ENCODE measurements around the gene DHRS7B. TPM values are rescaled to one million over a fixed set of nuclear protein-coding genes. Genes with fewer than 3 reads are reported as not detected.
A peak's percentile ranks its signal among the peaks of the same experiment; 100 is the strongest.

Gene DHRS7B
- polyA plus RNA-seq, 1 experiment: 12.5 TPM

GRCh38 chr17:21098934-21099689 is 27.7 kb upstream of the DHRS7B start:
- H3K27me3 ChIP-seq (ENCODE audit: control insufficient read depth, insufficient read depth, low read length): no peaks in the 10 kb centered on the region
- no peak for TF ChIP-seq CTCF (IDR thresholded peaks at IDR 0.05; ENCODE audit: low read depth, low read length)
- ChIA-PET POLR2A (interaction anchor here (0.7 to 1.8 kb wide), 3 partner anchors 56 to 194 kb away, joined by 4 to 10 read pairs (median 7); partner anchors contain the start of genes TMEM11 and USP22), CTCF (interaction anchor here (0.6 to 1.0 kb wide), 3 partner anchors 20 to 61 kb away, joined by 3 to 4 read pairs (median 4); no protein-coding TSS in a partner anchor)
- no peaks in the 10 kb centered on the region for H3K9me3 ChIP-seq (ENCODE audit: control insufficient read depth, insufficient read depth, low read length)
- H3K27ac ChIP-seq (ENCODE audit: low read depth, low read length): no peak overlapping the region
- peak; percentile 16 for DNase-seq (ENCODE audit: low read depth, low spot score)
- peak overlapping the region; percentile 67 for H3K4me3 ChIP-seq (ENCODE audit: low read depth, low read length)

GRCh38 chr17:21100636-21101035 is 26.1 kb upstream of the DHRS7B start:
- no peak overlapping the region for H3K4me3 ChIP-seq (ENCODE audit: low read depth, low read length)

GRCh38 chr17:21104608-21105007 is 22.2 kb upstream of the DHRS7B start:
- H3K4me3 ChIP-seq (ENCODE audit: low read depth, low read length): no peak overlapping the region
- no peaks in the 10 kb centered on the region for H3K9me3 ChIP-seq (ENCODE audit: control insufficient read depth, insufficient read depth, low read length)
- ChIA-PET CTCF (no interaction called here), POLR2A (no interaction called here)
- H3K27ac ChIP-seq (ENCODE audit: low read depth, low read length): no peak overlapping the region
- H3K27me3 ChIP-seq (ENCODE audit: control insufficient read depth, insufficient read depth, low read length): peaks cover 8% of the 10 kb centered on the region
- no peak for DNase-seq (ENCODE audit: low read depth, low spot score)
- TF ChIP-seq CTCF (IDR thresholded peaks at IDR 0.05; ENCODE audit: low read depth, low read length): no peak

More at GRCh38 chr17:21100636-21101035, 26.1 kb upstream of the DHRS7B start:
- CTCF ChIA-PET: interaction anchor here (0.6 to 1.0 kb wide), 3 partner anchors 9 to 57 kb away, joined by 3 to 4 read pairs (median 4); partner anchors contain the start of gene USP22
- TF ChIP-seq CTCF (IDR thresholded peaks at IDR 0.05; ENCODE audit: low read depth, low read length): no peak
- DNase-seq (ENCODE audit: low read depth, low spot score): no peak
- Histone ChIP-seq H3K9me3 (ENCODE audit: control insufficient read depth, insufficient read depth, low read length) (no peaks in the 10 kb centered on the region), H3K27ac (ENCODE audit: low read depth, low read length) (no peak overlapping the region), H3K27me3 (ENCODE audit: control insufficient read depth, insufficient read depth, low read length) (peaks cover 3% of the 10 kb centered on the region)
- POLR2A ChIA-PET: interaction anchor here (1.8 kb wide), 1 partner anchor 57 kb away, joined by 10 read pairs; the partner anchor contains the start of gene USP22

- no peak for DNase-seq (ENCODE audit: low read depth, low spot score)
- Histone ChIP-seq H3K9me3 (ENCODE audit: control insufficient read depth, insufficient read depth, low read length) (no peaks in the 10 kb centered on the region), H3K27me3 (ENCODE audit: control insufficient read depth, insufficient read depth, low read length) (peaks cover 8% of the 10 kb centered on the region), H3K27ac (ENCODE audit: low read depth, low read length) (no peak overlapping the region), H3K4me3 (ENCODE audit: low read depth, low read length) (no peak overlapping the region)
- CTCF ChIA-PET: interaction anchor here (0.5 kb wide), 1 partner anchor 408 kb away, joined by 3 read pairs; no protein-coding TSS in a partner anchor
- POLR2A ChIA-PET: no interaction called here
- no peak for TF ChIP-seq CTCF (IDR thresholded peaks at IDR 0.05; ENCODE audit: low read depth, low read length)
These were observed 21.5 kb upstream of the DHRS7B start for GRCh38 chr17:21105064-21105894.
